HepG2 (cell line): ENCODE data around the gene ANKRD13D. TPM values are rescaled to one million over a fixed set of nuclear protein-coding genes. Genes with fewer than 3 reads are reported as not detected.
A peak's percentile ranks its signal among the peaks of the same experiment; 100 is the strongest.

Experiments
- ASH2L ChIP-seq: fragments of 300-600, 200-600 bp; sonication (generic); IDR thresholded peaks from 2 replicates; pipeline ENCODE4 v1.7.0; 2017; ENCODE audit warnings: low read depth, mild to moderate bottlenecking, moderate library complexity, mixed read lengths, low read length; ENCODE audit not compliant: insufficient read length
- BRD4 ChIP-seq: sonication (generic); formaldehyde crosslinking; IDR thresholded peaks from 2 replicates; pipeline ENCODE4 v1.4.0; 2020; ENCODE audit warnings: missing genetic modification reagents
- CHD2 ChIP-seq: IDR thresholded peaks from 2 replicates; pipeline ENCODE4 v1.6.1; 2011; ENCODE audit warnings: low read depth, low read length, improper control_type of control experiment
- HOXD1 ChIP-seq: sonication (generic); formaldehyde crosslinking; IDR thresholded peaks from 2 replicates; pipeline ENCODE4 v1.5.0; 2020; ENCODE audit warnings: missing genetic modification reagents
- NKX3-1 ChIP-seq: sonication (generic); formaldehyde crosslinking; IDR thresholded peaks from 2 replicates; pipeline ENCODE4 v1.5.0; 2020; ENCODE audit warnings: missing genetic modification reagents
- SUZ12 ChIP-seq: fragments of 150-350 bp; IDR thresholded peaks from 2 replicates; pipeline ENCODE4 v1.6.1; 2014; ENCODE audit warnings: low read depth, low read length
- WIZ ChIP-seq: sonication (generic); formaldehyde crosslinking; IDR thresholded peaks from 2 replicates; pipeline ENCODE4 v1.5.1; 2020; ENCODE audit warnings: mild to moderate bottlenecking, missing genetic modification reagents
- ZNF143 ChIP-seq: sonication (generic); formaldehyde crosslinking; IDR thresholded peaks from 2 replicates; pipeline ENCODE4 v1.4.0; 2020; ENCODE audit warnings: missing genetic modification reagents
- ZNF225 ChIP-seq: sonication (generic); formaldehyde crosslinking; IDR thresholded peaks from 2 replicates; pipeline ENCODE4 v1.4.0; 2020; ENCODE audit warnings: mild to moderate bottlenecking, missing genetic modification reagents
- polyA plus RNA-seq, 8 experiments: library from polyadenylated mRNA; depleted of rRNA in 3 of 8; stranded (reverse) in 7 of 8; unstranded in 1 of 8; fragments of >200 nt; fragmentation: Illumina TruSeq in 4 of 8; extraction: Trizol in 4 of 8; gene quantifications; 2 replicates each; pipeline versions ENCODE4 v1.2.1 to v1.2.3, GENCODE V29; 2011 to 2016; ENCODE audit warnings: low read depth in 4 of 8, missing spikeins in 1 of 8, mixed read lengths in 1 of 8; ENCODE audit not compliant: insufficient read depth in 1 of 8
- total RNA-seq, 5 experiments: library from RNA; depleted of rRNA; stranded (reverse); fragments of >200 nt; fragmentation: Illumina TruSeq; extraction: Trizol; gene quantifications; 2 replicates each; pipeline ENCODE4 v1.2.3, GENCODE V29; 2016; ENCODE audit warnings: low read depth in 1 of 5
- TF ChIP-seq, protein P1 (sequence below): sonication (generic); formaldehyde crosslinking; IDR thresholded peaks from 2 replicates; pipeline ENCODE4 v1.8.0; 2022; ENCODE audit warnings: mild to moderate bottlenecking, missing genetic modification reagents, borderline replicate concordance
- TF ChIP-seq, protein P2 (sequence below): sonication (generic); formaldehyde crosslinking; IDR thresholded peaks from 2 replicates; pipeline ENCODE4 v1.5.0; 2020; ENCODE audit warnings: missing genetic modification reagents, mild to moderate bottlenecking, borderline replicate concordance
- TF ChIP-seq, protein P3 (sequence below): sonication (generic); formaldehyde crosslinking; IDR thresholded peaks from 2 replicates; pipeline ENCODE4 v1.5.0; 2020; ENCODE audit warnings: missing genetic modification reagents
- TF ChIP-seq, protein P4 (sequence below): sonication (generic); formaldehyde crosslinking; IDR thresholded peaks from 2 replicates; pipeline ENCODE4 v1.4.0; 2020; ENCODE audit warnings: mild to moderate bottlenecking, missing genetic modification reagents
- TF ChIP-seq, protein P5 (sequence below): IDR thresholded peaks from 2 replicates; pipeline ENCODE4 v1.6.1; 2012; ENCODE audit warnings: low read depth, low read length, improper control_type of control experiment
- TF ChIP-seq, protein P6 (sequence below): sonication (generic); formaldehyde crosslinking; IDR thresholded peaks from 2 replicates; pipeline ENCODE4 v1.5.0; 2020; ENCODE audit warnings: missing genetic modification reagents
- TF ChIP-seq, protein P7 (sequence below): sonication (generic); formaldehyde crosslinking; conservative IDR thresholded peaks from 2 replicates; pipeline ENCODE4 v1.8.0; 2022; ENCODE audit warnings: low read depth, missing genetic modification reagents

ANKRD13D gene
- total and polyA plus RNA-seq, 2 of the 13 experiments (the other 11 are each of a cell fraction or from before 2014, with no cell fraction given), result 18.6 to 27.3 TPM

DNA sequence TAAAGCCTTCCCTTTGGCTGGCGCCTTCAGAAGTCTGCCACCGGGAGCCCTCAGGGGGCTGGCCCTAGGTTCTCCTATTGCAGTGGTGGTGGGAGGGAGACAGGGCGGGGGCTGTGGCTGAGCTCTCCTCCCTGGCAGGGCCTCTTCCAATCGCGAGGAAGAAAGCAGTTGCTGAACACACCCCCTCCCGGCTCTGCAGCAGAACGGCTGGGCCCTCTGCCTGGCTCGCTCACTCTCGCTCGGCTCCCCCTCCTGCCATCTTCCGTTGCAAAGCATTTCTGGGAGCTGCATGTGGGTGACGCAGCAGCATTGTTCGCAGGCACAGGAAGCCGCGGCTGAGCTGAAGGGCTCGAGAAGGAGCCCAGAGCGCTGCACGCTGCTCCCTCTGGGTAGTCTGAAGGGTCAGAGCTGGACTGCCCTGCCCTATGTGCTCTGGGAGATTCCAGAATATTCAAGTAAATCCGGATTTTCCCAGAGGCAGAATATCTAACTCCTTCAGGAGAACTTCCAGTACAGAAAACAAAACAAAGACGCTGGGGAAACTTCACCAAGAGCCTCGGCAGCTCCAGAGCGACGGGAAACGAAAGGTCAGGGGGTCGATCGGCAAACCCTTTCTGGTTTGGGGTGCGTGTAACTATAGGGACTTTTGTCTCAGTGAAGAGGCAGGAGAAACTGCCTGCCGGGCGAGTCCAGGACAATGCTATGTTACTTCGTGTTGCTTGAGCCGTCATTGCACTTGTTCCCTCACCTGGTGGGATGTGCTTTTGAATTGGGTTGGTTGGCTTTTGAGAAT, 49.1 kb upstream of the ANKRD13D start (continued):
- TF ChIP-seq, protein P1, sequence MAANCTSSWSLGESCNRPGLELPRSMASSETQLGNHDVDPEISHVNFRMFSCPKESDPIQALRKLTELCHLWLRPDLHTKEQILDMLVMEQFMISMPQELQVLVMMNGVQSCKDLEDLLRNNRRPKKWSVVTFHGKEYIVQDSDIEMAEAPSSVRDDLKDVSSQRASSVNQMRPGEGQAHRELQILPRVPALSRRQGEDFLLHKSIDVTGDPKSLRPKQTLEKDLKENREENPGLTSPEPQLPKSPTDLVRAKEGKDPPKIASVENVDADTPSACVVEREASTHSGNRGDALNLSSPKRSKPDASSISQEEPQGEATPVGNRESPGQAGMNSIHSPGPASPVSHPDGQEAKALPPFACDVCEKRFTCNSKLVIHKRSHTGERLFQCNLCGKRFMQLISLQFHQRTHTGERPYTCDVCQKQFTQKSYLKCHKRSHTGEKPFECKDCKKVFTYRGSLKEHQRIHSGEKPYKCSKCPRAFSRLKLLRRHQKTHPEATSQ, result no peak
- TF ChIP-seq, protein P2, sequence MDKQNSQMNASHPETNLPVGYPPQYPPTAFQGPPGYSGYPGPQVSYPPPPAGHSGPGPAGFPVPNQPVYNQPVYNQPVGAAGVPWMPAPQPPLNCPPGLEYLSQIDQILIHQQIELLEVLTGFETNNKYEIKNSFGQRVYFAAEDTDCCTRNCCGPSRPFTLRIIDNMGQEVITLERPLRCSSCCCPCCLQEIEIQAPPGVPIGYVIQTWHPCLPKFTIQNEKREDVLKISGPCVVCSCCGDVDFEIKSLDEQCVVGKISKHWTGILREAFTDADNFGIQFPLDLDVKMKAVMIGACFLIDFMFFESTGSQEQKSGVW (CRISPR knock-in tag), result no peak
- TF ChIP-seq ZNF143, result peak; percentile 83
- TF ChIP-seq WIZ (CRISPR knock-in tag), result no peak
- peak; percentile 41 for TF ChIP-seq ASH2L
- TF ChIP-seq, protein P3, sequence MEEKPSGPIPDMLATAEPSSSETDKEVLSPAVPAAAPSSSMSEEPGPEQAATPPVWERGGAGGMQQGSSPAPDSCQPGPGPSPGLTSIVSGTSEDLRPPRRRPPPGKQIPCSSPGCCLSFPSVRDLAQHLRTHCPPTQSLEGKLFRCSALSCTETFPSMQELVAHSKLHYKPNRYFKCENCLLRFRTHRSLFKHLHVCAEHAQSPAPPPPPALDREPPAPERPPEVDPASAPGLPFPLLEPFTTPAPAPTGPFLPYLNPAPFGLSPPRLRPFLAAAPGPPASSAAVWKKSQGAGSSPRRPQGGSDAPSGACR (CRISPR knock-in tag), result no peak
- TF ChIP-seq SUZ12, result no peak
- no peak for TF ChIP-seq CHD2
- TF ChIP-seq NKX3-1 (CRISPR knock-in tag), result no peak
- TF ChIP-seq, protein P4, sequence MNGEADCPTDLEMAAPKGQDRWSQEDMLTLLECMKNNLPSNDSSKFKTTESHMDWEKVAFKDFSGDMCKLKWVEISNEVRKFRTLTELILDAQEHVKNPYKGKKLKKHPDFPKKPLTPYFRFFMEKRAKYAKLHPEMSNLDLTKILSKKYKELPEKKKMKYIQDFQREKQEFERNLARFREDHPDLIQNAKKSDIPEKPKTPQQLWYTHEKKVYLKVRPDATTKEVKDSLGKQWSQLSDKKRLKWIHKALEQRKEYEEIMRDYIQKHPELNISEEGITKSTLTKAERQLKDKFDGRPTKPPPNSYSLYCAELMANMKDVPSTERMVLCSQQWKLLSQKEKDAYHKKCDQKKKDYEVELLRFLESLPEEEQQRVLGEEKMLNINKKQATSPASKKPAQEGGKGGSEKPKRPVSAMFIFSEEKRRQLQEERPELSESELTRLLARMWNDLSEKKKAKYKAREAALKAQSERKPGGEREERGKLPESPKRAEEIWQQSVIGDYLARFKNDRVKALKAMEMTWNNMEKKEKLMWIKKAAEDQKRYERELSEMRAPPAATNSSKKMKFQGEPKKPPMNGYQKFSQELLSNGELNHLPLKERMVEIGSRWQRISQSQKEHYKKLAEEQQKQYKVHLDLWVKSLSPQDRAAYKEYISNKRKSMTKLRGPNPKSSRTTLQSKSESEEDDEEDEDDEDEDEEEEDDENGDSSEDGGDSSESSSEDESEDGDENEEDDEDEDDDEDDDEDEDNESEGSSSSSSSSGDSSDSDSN (CRISPR knock-in tag), result peak; percentile 96
- TF ChIP-seq, protein P5, sequence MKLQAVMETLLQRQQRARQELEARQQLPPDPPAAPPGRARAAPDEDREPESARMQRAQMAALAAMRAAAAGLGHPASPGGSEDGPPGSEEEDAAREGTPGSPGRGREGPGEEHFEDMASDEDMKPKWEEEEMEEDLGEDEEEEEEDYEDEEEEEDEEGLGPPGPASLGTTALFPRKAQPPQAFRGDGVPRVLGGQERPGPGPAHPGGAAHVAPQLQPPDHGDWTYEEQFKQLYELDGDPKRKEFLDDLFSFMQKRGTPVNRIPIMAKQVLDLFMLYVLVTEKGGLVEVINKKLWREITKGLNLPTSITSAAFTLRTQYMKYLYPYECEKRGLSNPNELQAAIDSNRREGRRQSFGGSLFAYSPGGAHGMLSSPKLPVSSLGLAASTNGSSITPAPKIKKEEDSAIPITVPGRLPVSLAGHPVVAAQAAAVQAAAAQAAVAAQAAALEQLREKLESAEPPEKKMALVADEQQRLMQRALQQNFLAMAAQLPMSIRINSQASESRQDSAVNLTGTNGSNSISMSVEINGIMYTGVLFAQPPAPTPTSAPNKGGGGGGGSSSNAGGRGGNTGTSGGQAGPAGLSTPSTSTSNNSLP, result no peak
- TF ChIP-seq, protein P6, sequence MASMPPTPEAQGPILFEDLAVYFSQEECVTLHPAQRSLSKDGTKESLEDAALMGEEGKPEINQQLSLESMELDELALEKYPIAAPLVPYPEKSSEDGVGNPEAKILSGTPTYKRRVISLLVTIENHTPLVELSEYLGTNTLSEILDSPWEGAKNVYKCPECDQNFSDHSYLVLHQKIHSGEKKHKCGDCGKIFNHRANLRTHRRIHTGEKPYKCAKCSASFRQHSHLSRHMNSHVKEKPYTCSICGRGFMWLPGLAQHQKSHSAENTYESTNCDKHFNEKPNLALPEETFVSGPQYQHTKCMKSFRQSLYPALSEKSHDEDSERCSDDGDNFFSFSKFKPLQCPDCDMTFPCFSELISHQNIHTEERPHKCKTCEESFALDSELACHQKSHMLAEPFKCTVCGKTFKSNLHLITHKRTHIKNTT (CRISPR knock-in tag), result no peak
- peak; percentile 63; the same call in 1 of the 2 replicates for TF ChIP-seq HOXD1 (CRISPR knock-in tag)
- TF ChIP-seq ZNF225 (CRISPR knock-in tag), result peak; percentile 91
- peak; percentile 69; the same call in 1 of the 2 replicates for TF ChIP-seq BRD4
- TF ChIP-seq, protein P7, sequence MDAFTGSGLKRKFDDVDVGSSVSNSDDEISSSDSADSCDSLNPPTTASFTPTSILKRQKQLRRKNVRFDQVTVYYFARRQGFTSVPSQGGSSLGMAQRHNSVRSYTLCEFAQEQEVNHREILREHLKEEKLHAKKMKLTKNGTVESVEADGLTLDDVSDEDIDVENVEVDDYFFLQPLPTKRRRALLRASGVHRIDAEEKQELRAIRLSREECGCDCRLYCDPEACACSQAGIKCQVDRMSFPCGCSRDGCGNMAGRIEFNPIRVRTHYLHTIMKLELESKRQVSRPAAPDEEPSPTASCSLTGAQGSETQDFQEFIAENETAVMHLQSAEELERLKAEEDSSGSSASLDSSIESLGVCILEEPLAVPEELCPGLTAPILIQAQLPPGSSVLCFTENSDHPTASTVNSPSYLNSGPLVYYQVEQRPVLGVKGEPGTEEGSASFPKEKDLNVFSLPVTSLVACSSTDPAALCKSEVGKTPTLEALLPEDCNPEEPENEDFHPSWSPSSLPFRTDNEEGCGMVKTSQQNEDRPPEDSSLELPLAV (CRISPR knock-in tag), result no peak
